ENCODE measurements around the gene CDC37L1.
"Not testable (repeated sequence)": the region's sequence is repeated elsewhere in the genome, so short reads cannot be mapped to it uniquely, and the experiment has no call there.

Gene CDC37L1

DNA sequence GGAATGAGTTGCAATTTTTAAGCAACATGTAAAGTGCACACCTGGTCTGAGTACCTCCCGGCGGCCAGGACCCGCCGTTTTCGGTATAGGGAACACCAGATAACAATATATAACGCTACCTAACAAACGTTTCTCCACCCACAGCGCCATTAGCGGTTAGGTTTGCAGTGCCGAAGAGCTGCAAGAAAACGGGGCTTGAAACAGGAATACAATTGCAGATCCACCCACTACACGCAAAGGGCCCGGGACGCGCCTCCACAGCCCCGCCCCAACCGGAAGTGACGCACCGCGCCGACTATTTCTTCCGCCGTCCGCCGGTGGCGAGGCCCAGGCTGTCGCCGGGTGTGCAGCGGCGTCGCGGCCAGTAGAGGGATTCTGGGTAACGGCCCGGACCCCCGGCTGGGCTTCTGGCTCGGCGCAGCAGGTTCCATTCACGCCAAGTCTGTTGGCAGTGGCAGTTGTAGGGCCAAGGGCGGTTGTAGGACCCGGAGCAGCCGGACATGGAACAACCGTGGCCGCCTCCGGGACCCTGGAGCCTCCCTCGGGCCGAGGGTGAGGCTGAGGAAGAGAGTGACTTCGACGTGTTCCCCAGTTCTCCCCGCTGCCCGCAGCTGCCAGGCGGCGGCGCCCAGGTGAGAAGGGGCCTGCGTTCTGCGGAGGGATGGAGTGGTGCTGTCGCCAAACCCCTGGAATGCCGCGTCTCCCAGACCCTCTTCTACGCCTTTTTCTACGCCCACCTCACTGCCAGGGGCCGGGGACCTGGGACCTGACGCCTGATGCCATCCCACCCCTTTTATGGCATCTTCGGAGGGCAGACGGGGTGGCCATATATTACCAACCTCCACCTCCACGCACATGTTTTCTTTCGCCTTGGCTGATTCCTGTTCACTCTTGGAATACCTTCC lies at the start of gene CDC37L1:
TSS of gene CDC37L1 (plus strand) at position 302 of the 905 bp plus-strand sequence. CDS start at position 501, 199 bp downstream.
- DNase-seq (ENCODE audit: insufficient read length, low spot score) = peak; percentile 81
- FAIRE-seq = peak; percentile 99
- peak; percentile 86 for TF ChIP-seq POLR2A (IDR thresholded peaks at IDR 0.05; ENCODE audit: low read depth, low read length)

DNA sequence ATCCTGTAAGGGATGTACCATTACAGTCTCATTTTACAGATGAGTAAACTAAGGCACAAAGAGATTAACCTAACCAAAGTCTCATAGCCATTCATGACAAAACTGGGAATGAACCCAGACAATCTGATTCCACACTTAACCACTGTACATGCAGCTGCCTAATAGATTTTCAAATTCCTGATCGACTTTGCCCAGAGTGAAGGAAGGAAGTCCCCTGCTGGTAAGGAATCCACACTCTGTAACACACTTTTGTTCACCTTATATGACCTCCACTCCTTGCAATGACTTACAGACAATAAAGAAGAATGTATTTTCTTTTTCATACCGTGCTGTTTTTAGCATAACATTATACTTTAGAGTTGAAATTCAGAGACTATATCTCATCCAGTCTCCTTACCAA lies 48.5 kb upstream of the CDC37L1 start:
- DNase-seq (ENCODE audit: insufficient read length, low spot score) = no peak
- FAIRE-seq = peak; percentile 90
- no peak for TF ChIP-seq POLR2A (IDR thresholded peaks at IDR 0.05; ENCODE audit: low read depth, low read length)

DNA sequence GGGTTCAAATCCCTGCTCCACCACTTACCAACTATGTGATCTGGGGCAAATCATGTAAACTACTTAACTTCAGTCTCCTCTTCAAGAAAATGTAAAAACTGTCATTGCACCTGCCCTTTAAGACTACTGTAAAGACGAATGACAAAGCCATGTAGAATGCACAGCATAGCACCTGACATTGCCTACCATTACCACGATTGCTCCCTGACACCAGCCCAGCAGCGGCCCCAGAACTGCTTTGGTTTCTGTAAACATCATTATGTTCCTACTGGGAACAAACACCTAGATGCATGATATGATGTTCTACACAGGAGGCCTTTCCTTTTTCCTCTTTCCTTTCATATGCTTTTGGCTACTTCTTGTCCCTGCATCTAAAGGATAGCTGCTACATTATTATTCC lies 40.4 kb upstream of the CDC37L1 start:
- no peak for TF ChIP-seq POLR2A (IDR thresholded peaks at IDR 0.05; ENCODE audit: low read depth, low read length)
- DNase-seq (ENCODE audit: insufficient read length, low spot score) (no peak), FAIRE-seq (no peak)

DNA sequence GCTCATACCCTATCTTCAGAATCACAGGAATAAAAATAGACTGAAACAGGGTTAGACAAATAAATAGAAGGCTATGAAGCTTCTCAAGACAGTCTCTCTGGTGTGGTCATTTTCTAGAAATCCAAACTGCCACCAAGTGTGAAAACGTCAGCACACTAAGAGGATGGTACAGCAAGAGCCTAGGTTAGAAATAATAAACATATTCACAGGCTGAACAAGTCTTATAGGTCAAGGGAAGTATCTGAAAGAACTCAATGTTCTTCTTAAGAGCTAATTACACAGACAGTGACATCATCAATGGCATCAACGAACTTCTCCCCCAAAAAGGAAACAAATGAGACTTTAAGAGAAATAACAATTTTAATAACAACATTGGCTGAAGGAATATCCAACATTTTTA lies 39.9 kb upstream of the CDC37L1 start:
- DNase-seq (ENCODE audit: insufficient read length, low spot score) (no peak), FAIRE-seq (no peak)
- no peak for TF ChIP-seq POLR2A (IDR thresholded peaks at IDR 0.05; ENCODE audit: low read depth, low read length)

DNA sequence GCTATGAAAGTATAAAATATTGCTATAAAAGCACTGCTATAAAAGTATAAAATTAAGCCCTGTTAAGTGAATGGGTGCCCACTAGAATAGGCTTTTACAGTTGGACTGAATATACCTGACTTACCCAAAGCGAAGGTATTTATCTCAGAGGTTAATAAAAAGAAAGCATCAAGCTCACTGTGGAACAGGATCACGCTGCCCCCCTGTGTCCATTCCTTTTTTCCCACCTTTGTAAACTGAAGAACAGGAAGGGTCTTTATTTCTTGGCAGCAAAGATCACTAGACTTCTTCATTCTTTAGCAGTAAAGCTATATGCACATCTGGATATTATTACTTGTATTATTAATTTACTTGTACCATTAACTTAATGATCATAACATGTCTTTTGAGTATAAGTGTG lies 39.3 kb upstream of the CDC37L1 start:
- TF ChIP-seq POLR2A (IDR thresholded peaks at IDR 0.05; ENCODE audit: low read depth, low read length) = no peak
- no peak for DNase-seq (ENCODE audit: insufficient read length, low spot score)
- FAIRE-seq = peak; percentile 41

DNA sequence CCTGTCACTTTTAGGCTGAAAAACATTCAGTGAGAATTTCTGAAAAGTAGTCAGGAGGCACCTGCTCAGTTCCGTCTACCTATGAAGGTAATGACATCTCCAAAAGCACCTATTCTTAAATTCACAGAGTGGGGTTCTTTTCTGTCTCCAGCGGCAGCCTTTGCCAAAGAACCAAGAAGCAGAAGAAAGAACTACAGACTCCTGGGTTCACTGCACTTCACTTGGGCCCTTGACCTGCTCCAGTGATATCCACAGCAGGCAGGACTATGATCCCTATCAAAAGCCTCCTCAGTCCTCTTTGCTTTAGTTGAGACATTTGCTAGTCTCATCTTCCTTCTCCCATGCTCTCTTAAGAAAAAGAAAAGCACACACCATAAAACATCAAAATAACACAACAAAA lies 37.0 kb upstream of the CDC37L1 start:
- no peak for TF ChIP-seq POLR2A (IDR thresholded peaks at IDR 0.05; ENCODE audit: low read depth, low read length)
- FAIRE-seq = no peak
- no peak for DNase-seq (ENCODE audit: insufficient read length, low spot score)

DNA sequence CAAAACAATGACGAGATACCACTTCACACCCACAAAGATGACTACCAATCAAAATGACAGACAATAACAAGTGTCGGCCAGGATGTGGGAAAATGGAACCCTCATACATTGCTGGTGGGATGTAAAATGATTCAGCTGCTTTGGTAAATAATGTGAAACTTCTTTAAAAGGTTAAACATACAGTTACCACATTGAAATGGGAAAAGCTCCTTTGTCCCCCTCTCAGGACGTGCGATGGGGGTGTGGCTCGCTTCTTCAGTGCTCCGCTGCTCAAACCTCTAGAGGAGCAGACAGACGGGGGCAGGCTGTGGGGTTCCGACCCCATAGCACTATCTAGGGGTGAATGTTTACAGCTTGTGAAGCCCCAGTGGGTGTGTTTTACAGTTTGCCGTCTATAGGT lies 25.3 kb upstream of the CDC37L1 start:
- TF ChIP-seq POLR2A (IDR thresholded peaks at IDR 0.05; ENCODE audit: low read depth, low read length) = no peak
- FAIRE-seq (no peak), DNase-seq (ENCODE audit: insufficient read length, low spot score) (no peak)

DNA sequence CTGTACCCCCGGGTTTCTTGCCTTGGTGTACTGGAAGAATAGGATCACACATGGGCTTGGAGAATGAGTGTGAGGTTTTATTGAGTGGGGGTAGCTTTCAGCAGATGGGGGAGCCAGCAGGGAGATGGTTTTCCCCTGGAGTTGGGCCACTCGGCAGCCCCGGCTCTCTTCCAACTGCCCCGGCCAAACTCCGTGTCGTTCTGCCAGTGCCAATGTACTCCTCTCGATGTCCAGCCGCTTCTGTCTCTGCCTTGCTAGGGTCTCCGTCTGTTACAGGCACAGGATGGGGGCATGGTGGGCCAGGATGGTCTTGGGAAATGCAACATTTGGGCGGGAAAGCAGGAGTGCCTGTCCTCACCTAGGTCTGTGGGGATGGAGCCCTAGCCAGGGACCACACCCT lies 24.8 kb upstream of the CDC37L1 start:
- no peak for TF ChIP-seq POLR2A (IDR thresholded peaks at IDR 0.05; ENCODE audit: low read depth, low read length)
- DNase-seq (ENCODE audit: insufficient read length, low spot score) (no peak), FAIRE-seq (no peak)

DNA sequence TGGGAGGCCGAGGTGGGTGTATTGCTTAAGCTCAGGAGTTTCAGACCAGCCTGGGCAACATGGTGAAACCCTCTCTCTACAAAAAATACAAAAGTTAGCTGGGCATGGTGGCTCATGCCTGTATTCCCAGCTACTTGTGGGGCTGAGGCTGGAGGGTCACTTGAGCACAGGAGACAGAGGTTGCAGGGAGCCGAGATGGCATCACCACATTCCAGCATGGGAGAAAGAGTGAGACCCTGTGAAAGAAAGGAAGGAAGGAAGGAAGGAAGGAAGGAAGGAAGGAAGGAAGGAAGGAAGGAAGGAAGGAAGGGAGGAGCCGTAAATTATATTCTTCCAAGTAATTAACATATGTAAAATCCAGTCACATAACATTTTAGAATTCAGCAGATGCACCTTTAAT lies 23.2 kb upstream of the CDC37L1 start:
- DNase-seq (ENCODE audit: insufficient read length, low spot score); FAIRE-seq: not testable (repeated sequence)

DNA sequence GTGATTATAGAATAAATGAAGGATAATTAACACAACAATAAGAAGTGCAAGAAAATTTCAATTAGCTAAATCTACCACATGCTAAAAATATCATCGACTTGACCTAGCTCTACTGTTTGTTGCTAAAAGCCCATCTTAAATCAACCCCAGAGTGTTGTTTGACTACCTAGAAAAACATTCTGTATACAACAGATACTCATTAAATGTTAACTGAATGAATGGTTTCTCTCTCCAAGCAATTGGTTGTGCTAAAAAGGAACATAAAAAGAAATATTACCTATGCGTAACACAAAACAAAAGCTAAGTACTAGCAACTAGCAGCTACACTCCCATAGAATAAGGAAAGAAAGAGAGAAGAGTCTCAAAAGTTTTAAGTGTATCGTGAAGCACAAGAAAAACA lies 22.7 kb upstream of the CDC37L1 start:
- FAIRE-seq (no peak), DNase-seq (ENCODE audit: insufficient read length, low spot score) (no peak)
- TF ChIP-seq POLR2A (IDR thresholded peaks at IDR 0.05; ENCODE audit: low read depth, low read length) = no peak

DNA sequence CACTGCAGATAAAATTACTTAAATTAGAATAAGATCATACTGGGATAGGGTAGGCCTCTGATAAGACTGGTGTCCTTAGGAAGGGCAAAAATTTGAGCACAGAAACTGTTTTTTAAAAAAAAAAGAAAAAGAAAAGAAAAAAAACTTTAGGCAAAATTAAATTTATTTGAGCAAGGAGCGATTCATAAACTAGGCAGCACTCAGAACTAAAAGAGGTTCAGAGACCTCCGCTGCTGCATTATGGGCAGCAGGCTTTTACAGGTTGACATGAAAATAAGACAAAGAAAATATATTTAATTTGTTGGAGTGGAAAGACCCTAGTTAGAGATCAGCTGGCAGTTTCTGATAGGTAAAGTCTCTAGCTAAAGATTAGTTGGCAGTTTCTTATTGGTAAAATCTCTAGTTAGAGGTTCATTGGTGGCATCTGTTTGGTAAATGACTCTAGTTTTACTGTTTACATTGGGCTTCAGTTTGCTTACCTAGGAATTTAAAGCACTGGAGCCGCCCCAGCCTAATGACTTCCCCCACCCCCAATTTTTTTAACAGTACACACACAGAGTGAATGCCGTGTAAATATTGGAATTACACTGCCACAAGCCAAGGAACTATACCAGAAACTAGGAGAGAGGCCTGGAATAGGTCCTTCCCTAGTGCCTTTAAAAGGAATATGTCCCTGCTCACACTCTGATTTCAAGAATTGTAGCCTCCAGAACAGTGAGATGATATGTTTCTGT lies 21.8 kb upstream of the CDC37L1 start:
- DNase-seq (ENCODE audit: insufficient read length, low spot score) (no peak), FAIRE-seq (no peak)
- no peak for TF ChIP-seq POLR2A (IDR thresholded peaks at IDR 0.05; ENCODE audit: low read depth, low read length)

DNA sequence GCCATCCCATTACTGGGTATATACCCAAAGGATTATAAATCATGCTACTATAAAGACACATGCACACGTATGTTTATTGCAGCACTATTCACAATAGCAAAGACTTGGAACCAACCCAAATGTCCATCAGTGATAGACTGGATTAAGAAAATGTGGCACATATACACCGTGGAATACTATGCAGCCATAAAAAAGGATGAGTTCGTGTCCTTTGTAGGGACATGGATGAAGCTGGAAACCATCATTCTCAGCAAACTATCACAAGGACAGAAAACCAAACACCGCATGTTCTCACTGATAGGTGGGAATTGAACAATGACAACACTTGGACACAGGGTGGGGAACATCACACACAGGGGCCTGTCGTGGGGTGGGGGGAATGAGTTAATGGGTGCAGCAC lies 18.7 kb upstream of the CDC37L1 start:
- DNase-seq (ENCODE audit: insufficient read length, low spot score); FAIRE-seq: not testable (repeated sequence)

DNA sequence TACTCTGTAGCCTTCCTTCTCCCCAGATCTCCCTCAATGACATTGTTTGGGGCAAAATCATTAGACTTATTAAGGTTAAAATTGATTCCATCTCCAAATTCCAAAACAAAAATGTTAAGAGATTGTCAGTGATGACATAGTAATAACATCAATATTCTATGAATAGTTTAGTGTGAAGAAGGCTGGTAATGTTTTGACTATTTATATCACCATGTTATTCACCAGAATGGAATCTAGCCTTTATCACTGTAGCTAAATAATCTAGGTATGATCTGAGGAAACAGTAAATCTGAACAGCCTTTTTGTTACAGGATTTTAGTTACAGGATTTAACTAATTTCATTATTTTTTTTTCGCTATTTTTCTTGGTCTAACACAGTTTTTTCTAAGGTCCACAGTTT lies 18.2 kb upstream of the CDC37L1 start:
- FAIRE-seq (peak; percentile 60), DNase-seq (ENCODE audit: insufficient read length, low spot score) (no peak)
- TF ChIP-seq POLR2A (IDR thresholded peaks at IDR 0.05; ENCODE audit: low read depth, low read length) = no peak

DNA sequence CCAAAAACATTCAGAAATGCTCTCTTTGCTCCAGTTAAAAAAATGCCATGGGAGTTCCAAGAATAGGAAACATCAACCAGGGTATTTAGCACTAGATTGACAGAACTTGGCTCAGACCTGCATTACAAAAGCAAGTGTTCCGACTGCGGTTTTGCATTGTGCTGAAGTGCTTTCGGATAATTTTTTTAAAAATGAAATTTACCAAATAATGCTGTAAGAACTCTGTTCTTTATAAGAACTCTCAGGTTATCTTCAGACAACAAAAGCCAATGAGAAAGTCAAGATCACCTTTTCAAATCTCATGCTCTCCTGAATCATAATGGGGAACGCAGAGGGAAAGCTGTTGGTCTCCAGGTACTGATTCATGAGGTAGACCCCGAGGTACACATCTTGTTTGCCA lies 17.8 kb upstream of the CDC37L1 start:
- no peak for DNase-seq (ENCODE audit: insufficient read length, low spot score)
- TF ChIP-seq POLR2A (IDR thresholded peaks at IDR 0.05; ENCODE audit: low read depth, low read length) = no peak
- FAIRE-seq = peak; percentile 48
